Measurements from ENCODE around the gene N4BP2L2.

DNA sequence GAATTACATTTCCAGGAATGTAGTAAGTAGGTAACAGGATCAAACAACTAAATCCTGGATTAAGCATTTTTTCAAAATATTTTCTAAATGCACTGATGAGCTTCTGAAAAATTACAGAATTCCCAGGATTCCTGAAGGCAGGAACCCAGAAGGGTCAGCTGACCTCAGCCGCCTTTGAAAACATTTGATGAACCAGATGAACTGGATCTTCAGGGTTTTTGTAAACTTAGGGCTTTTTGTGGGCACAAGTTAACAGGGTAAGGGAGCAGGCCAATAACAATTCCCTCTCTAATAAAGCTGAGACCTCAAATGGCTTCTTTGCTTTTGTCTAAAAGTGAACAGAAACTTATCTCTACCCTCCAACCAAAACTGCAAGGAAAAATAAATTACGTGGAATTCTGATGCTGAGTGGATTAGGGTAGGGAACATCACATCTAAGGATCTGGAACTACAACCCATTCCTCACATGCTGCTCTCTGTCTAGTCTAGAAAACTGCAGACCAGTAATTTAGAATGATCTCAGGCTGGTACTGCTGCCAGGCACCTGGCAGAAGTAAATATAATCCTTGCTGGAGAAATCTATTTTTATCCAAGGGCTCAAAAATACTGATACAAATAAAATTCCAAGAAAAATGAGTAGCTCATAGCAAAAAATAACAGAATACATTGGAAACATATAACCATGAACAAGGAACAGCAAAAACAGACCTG, 62.4 kb downstream of the N4BP2L2 start:
- no peak for TF ChIP-seq POLR2AphosphoS5 (IDR thresholded peaks at IDR 0.05)
- TF ChIP-seq, protein P1, sequence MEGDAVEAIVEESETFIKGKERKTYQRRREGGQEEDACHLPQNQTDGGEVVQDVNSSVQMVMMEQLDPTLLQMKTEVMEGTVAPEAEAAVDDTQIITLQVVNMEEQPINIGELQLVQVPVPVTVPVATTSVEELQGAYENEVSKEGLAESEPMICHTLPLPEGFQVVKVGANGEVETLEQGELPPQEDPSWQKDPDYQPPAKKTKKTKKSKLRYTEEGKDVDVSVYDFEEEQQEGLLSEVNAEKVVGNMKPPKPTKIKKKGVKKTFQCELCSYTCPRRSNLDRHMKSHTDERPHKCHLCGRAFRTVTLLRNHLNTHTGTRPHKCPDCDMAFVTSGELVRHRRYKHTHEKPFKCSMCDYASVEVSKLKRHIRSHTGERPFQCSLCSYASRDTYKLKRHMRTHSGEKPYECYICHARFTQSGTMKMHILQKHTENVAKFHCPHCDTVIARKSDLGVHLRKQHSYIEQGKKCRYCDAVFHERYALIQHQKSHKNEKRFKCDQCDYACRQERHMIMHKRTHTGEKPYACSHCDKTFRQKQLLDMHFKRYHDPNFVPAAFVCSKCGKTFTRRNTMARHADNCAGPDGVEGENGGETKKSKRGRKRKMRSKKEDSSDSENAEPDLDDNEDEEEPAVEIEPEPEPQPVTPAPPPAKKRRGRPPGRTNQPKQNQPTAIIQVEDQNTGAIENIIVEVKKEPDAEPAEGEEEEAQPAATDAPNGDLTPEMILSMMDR (IDR thresholded peaks at IDR 0.05): no peak
